GM18907 (cell line): ENCODE data around the gene CTDSPL.

Experiments used
- ATAC-seq: cut with Tn5 transposase; IDR thresholded peaks from one replicate; pipeline ENCODE4 v1.9.1; 2021; ENCODE audit warnings: mild to moderate bottlenecking, moderate library complexity; ENCODE audit not compliant: unreplicated experiment

The CTDSPL gene

GRCh38 chr3:37888421-37888820 is 26.7 kb downstream of the CTDSPL start:
- no peak for ATAC-seq

- ATAC-seq = no peak
Observed at GRCh38 chr3:37890522-37890921, 28.8 kb downstream of the CTDSPL start.

- ATAC-seq = no peak
Observed at GRCh38 chr3:37891227-37891626, 29.5 kb downstream of the CTDSPL start.

GRCh38 chr3:37892927-37893600 is 31.4 kb downstream of the CTDSPL start:
- no peak for ATAC-seq

- ATAC-seq = no peak
Observed at GRCh38 chr3:37896827-37897226, 35.1 kb downstream of the CTDSPL start.

- no peak for ATAC-seq
Observed at GRCh38 chr3:37897763-37898162, 36.1 kb downstream of the CTDSPL start.

- no peak for ATAC-seq
Observed at GRCh38 chr3:37898424-37898823, 36.7 kb downstream of the CTDSPL start.

GRCh38 chr3:37899101-37899707 is 37.5 kb downstream of the CTDSPL start:
- ATAC-seq = peak; percentile 72

- ATAC-seq = no peak
Observed at GRCh38 chr3:37899711-37900306, 38.1 kb downstream of the CTDSPL start.

- ATAC-seq = no peak
Observed at GRCh38 chr3:37901721-37902120, 40.0 kb downstream of the CTDSPL start.

- ATAC-seq = no peak
Observed at GRCh38 chr3:37902674-37903073, 41.0 kb downstream of the CTDSPL start.

GRCh38 chr3:37903320-37903719 is 41.6 kb downstream of the CTDSPL start:
- no peak for ATAC-seq

- ATAC-seq = no peak
Observed at GRCh38 chr3:37903734-37904133, 42.1 kb downstream of the CTDSPL start.

- no peak for ATAC-seq
Observed at GRCh38 chr3:37904601-37905000, 42.9 kb downstream of the CTDSPL start.

GRCh38 chr3:37905346-37905745 is 43.7 kb downstream of the CTDSPL start:
- no peak for ATAC-seq

- peak; percentile 0 for ATAC-seq
Observed at GRCh38 chr3:37905987-37906674, 44.5 kb downstream of the CTDSPL start.

- peak; percentile 47 for ATAC-seq
Observed at GRCh38 chr3:37906734-37907282, 45.1 kb downstream of the CTDSPL start.

GRCh38 chr3:37907371-37907770 is 45.7 kb downstream of the CTDSPL start:
- ATAC-seq = no peak

GRCh38 chr3:37907906-37908305 is 46.2 kb downstream of the CTDSPL start:
- ATAC-seq = peak; percentile 91

- no peak for ATAC-seq
Observed at GRCh38 chr3:37909067-37909911, 47.6 kb downstream of the CTDSPL start.
